ENCODE measurements around the gene UBR2. TPM values are rescaled to one million over a fixed set of nuclear protein-coding genes. Genes with fewer than 3 reads are reported as not detected.

Gene UBR2
- total RNA-seq (2022) (21.7 TPM in 2 replicates), Bru-seq, nascent RNA (percentile 81 among the genes with signal in this experiment), BruChase-seq, experiment 1, labeled RNA remaining after a 2-hour chase (percentile 79 among the genes with signal in this experiment), BruChase-seq, experiment 2, labeled RNA remaining after a 6-hour chase (percentile 77 among the genes with signal in this experiment)
- long read RNA-seq, full-length matches to known transcripts: 2 of 15 reads
- long read RNA-seq, partial matches to known transcripts: 6 of 15 reads
- long read RNA-seq, other reads (novel, unspliced or antisense): 7 of 15 reads

DNA sequence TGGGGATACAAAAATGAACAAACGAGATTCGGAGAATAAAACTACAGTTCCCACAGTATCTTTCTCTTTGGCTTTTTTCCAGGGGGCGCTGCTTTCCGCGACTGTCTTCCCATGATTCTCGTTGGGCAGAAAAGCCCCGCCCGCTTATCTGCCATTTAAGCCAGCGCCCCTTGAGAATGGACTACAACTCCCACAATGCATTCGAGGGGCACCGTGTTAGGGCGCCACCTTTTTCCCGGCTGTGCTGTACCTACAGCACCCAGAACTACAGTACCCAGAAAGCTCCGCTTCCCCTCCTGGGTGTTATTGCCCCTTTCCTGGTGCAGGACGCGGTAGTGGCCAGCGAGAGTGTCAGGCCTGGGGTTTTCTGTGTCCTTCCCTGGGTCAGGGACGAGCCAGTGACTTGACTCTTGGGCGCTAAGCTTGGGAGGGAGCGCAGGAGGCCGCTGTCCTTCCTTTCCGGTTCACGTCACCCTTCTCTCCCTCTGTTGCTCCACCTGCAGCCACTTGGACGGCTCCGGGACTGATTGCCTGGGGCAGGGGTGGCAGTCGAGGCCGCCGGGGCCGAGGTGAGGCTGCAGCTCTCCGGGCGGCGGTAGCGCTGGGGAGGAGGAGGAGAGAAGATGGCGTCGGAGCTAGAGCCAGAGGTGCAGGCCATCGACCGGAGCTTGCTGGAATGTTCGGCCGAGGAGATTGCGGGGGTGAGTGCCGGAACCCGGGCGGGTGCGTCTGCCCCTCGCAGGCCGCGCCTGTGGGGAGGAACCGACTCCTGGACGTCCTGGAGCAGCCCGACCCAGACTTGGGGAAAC is at the start of gene UBR2:
UBR2 (plus strand) TSS at position 333 of the 809 bp plus-strand sequence; CDS start at position 624, 291 bp downstream.
- TF ChIP-seq, protein P1, sequence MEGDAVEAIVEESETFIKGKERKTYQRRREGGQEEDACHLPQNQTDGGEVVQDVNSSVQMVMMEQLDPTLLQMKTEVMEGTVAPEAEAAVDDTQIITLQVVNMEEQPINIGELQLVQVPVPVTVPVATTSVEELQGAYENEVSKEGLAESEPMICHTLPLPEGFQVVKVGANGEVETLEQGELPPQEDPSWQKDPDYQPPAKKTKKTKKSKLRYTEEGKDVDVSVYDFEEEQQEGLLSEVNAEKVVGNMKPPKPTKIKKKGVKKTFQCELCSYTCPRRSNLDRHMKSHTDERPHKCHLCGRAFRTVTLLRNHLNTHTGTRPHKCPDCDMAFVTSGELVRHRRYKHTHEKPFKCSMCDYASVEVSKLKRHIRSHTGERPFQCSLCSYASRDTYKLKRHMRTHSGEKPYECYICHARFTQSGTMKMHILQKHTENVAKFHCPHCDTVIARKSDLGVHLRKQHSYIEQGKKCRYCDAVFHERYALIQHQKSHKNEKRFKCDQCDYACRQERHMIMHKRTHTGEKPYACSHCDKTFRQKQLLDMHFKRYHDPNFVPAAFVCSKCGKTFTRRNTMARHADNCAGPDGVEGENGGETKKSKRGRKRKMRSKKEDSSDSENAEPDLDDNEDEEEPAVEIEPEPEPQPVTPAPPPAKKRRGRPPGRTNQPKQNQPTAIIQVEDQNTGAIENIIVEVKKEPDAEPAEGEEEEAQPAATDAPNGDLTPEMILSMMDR (IDR thresholded peaks at IDR 0.05; ENCODE audit: insufficient read depth in 1 of 2, low read depth in 1 of 2, low read length in 1 of 2, severe bottlenecking in 1 of 2, unreplicated experiment in 1 of 2): peak; percentile 35 to 76
- ChIA-PET CTCF (interaction anchor here (0.5 to 3.4 kb wide), 14 partner anchors 8 to 643 kb away, joined by 3 to 25 read pairs (median 3); partner anchors contain the start of genes BYSL, KLC4, MED20 and MRPL2), POLR2A (interaction anchor here (0.5 to 1.6 kb wide), 6 partner anchors 11 to 365 kb away, joined by 3 to 4 read pairs (median 3); partner anchors contain the start of genes CNPY3 and RPL7L1)
- Histone ChIP-seq H3K4me3 (ENCODE audit: low read depth, low read length) (peak within 1 kb of the TSS; percentile 84), H3K4me1 (no peaks in the 10 kb centered on the region), H3K27me3 (replicated peaks; ENCODE audit: control insufficient read depth, insufficient read depth, low read length) (no peaks in the 10 kb centered on the region), H3K9me3 (no peaks in the 10 kb centered on the region), H3K36me3 (ENCODE audit: control insufficient read depth, insufficient read depth, low read length) (no peaks in the 10 kb centered on the region)
- peaks cover 6% of the 10 kb centered on the region for H3K36me3 Mint-ChIP-seq (ENCODE audit: insufficient read depth, unreplicated experiment)
- BruUV-seq (replicated peaks): no TSS peak
- H3K27me3 Mint-ChIP-seq (ENCODE audit: insufficient read depth, unreplicated experiment): no peaks in the 10 kb centered on the region
- H3K9me3 Mint-ChIP-seq (ENCODE audit: unreplicated experiment): no peaks in the 10 kb centered on the region
- peak within 1 kb of the TSS; percentile 98 for H3K4me3 Mint-ChIP-seq (ENCODE audit: unreplicated experiment)
- peak within 1 kb of the TSS; percentile 96 for H3K27ac Mint-ChIP-seq (ENCODE audit: unreplicated experiment)
- H3K4me1 Mint-ChIP-seq (ENCODE audit: low read depth, unreplicated experiment): peaks cover 16% of the 10 kb centered on the region
- DNase-seq: peak; percentile 96 to 98
- intact Hi-C loops (cut with micrococcal nuclease; ENCODE audit: unreplicated experiment): loop anchor here (5.0 to 10.0 kb wide), 2 partner anchors 181 to 313 kb away; partner anchors contain the start of genes RPL7L1 and TBCC

DNA sequence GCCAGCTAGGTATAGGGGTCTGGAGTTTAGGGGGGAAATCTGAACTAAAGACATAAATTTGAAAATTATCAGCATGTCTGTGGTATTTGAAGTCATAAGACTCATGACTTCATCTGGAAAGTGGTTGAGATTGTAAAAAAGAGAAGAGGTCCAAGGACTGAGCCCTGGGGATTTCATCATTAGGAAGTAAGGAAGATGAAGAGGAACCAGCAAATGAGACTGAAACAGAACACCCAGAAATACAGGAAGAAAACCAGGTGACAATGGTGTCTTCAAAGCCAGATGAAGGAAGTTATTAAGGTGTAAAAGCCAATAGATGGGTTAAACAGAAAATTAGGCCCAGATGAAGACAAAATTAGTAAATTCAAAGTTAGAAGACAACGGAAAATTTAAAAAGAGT is 49.1 kb upstream of the UBR2 start:
- TF ChIP-seq, protein P1 (IDR thresholded peaks at IDR 0.05; ENCODE audit: insufficient read depth in 1 of 2, low read depth in 1 of 2, low read length in 1 of 2, severe bottlenecking in 1 of 2, unreplicated experiment in 1 of 2): no peak
- intact Hi-C loops (cut with micrococcal nuclease; ENCODE audit: unreplicated experiment): no loop called here
- no peaks in the 10 kb centered on the region for H3K4me1 ChIP-seq
- no peaks in the 10 kb centered on the region for H3K36me3 Mint-ChIP-seq (ENCODE audit: insufficient read depth, unreplicated experiment)
- H3K4me3 ChIP-seq (ENCODE audit: low read depth, low read length): no peak overlapping the region
- CTCF ChIA-PET: no interaction called here
- POLR2A ChIA-PET: no interaction called here
- H3K36me3 ChIP-seq (ENCODE audit: control insufficient read depth, insufficient read depth, low read length): no peaks in the 10 kb centered on the region
- no TSS peak for BruUV-seq (replicated peaks)
- H3K9me3 ChIP-seq: peaks cover 3% of the 10 kb centered on the region; the same call in 1 of the 2 replicates
- no peaks in the 10 kb centered on the region for H3K9me3 Mint-ChIP-seq (ENCODE audit: unreplicated experiment)
- no peak for DNase-seq
- H3K4me1 Mint-ChIP-seq (ENCODE audit: low read depth, unreplicated experiment): no peaks in the 10 kb centered on the region
- H3K27me3 ChIP-seq (replicated peaks; ENCODE audit: control insufficient read depth, insufficient read depth, low read length): no peaks in the 10 kb centered on the region
- no peak overlapping the region for H3K27ac Mint-ChIP-seq (ENCODE audit: unreplicated experiment)
- peaks cover 10% of the 10 kb centered on the region for H3K27me3 Mint-ChIP-seq (ENCODE audit: insufficient read depth, unreplicated experiment)
- H3K4me3 Mint-ChIP-seq (ENCODE audit: unreplicated experiment): no peak overlapping the region

GRCh38 chr6:42519779-42520178 is 44.0 kb upstream of the UBR2 start:
- Histone ChIP-seq H3K36me3 (ENCODE audit: control insufficient read depth, insufficient read depth, low read length) (no peaks in the 10 kb centered on the region), H3K4me1 (no peaks in the 10 kb centered on the region), H3K27me3 (replicated peaks; ENCODE audit: control insufficient read depth, insufficient read depth, low read length) (no peaks in the 10 kb centered on the region), H3K4me3 (ENCODE audit: low read depth, low read length) (no peak overlapping the region), H3K9me3 (peaks cover 8% of the 10 kb centered on the region; the same call in 1 of the 2 replicates)
- no peak for DNase-seq
- Mint-ChIP-seq H3K4me3 (ENCODE audit: unreplicated experiment) (no peak overlapping the region), H3K36me3 (ENCODE audit: insufficient read depth, unreplicated experiment) (no peaks in the 10 kb centered on the region), H3K27me3 (ENCODE audit: insufficient read depth, unreplicated experiment) (peaks cover 2% of the 10 kb centered on the region), H3K9me3 (ENCODE audit: unreplicated experiment) (no peaks in the 10 kb centered on the region), H3K4me1 (ENCODE audit: low read depth, unreplicated experiment) (no peaks in the 10 kb centered on the region), H3K27ac (ENCODE audit: unreplicated experiment) (no peak overlapping the region)
- TF ChIP-seq, protein P1 (IDR thresholded peaks at IDR 0.05; ENCODE audit: insufficient read depth in 1 of 2, low read depth in 1 of 2, low read length in 1 of 2, severe bottlenecking in 1 of 2, unreplicated experiment in 1 of 2): no peak
- ChIA-PET POLR2A (no interaction called here), CTCF (no interaction called here)
- intact Hi-C loops (cut with micrococcal nuclease; ENCODE audit: unreplicated experiment): no loop called here
- no TSS peak for BruUV-seq (replicated peaks)
